ENCODE results near the gene STK38. TPM values are rescaled to one million over a fixed set of nuclear protein-coding genes. Genes with fewer than 3 reads are reported as not detected.
"Not testable (repeated sequence)": the region's sequence is repeated elsewhere in the genome, so short reads cannot be mapped to it uniquely, and the experiment has no call there.

The STK38 gene
- total RNA-seq, 4 donors from 2014 or later = 59.1 to 101 (median 86.4) TPM

DNA sequence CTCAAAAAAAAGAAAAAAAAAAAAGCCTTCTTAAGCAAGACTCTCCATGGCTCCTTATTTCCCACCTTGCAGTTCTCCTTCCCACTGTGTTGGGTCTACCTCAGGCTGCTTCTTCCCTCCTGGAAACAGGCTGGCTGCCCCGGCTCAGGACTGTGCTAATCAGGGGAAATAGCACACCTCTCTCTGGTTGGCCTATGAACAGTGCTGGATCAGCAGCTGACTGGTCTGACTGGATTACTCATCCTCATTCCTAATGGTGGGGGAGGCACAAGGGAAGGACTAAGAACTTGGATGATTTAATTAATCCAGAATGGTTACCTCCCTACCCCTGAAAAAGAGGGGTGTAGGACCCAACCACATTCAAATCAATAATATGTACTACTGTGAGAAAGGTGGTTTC lies 43.0 kb upstream of the STK38 start:
- intact Hi-C loops (cut with DNase I; ENCODE audit: low total_unique reads) (loop anchor here (5.0 kb wide), 1 partner anchor 43 kb away; the partner anchor contains the start of gene STK38), in situ Hi-C loops (cut with MboI; ENCODE audit: low pct_ligation_motif_present in 1 of 4, low pct_unique_long_range_greater_than_20kb in 1 of 4, low sequenced_read_pairs in 3 of 4) (loop anchor here in 2 of 4 donors (10.0 to 25.0 kb wide), 2 partner anchors 145 to 153 kb away; partner anchors contain the start of genes KCTD20 (in 2 of the 2) and PXT1 (in 2 of the 2))
- H3K27ac ChIP-seq = no peak overlapping the region
- H3K4me1 ChIP-seq = peaks cover 0 to 12% (median 7%) of the 10 kb centered on the region in 4 donors
- DNase-seq = no peak
- H3K27me3 ChIP-seq = no peaks in the 10 kb centered on the region
- H3K36me3 ChIP-seq = no peaks in the 10 kb centered on the region
- H3K9me3 ChIP-seq = no peaks in the 10 kb centered on the region
- TF ChIP-seq, protein P1, sequence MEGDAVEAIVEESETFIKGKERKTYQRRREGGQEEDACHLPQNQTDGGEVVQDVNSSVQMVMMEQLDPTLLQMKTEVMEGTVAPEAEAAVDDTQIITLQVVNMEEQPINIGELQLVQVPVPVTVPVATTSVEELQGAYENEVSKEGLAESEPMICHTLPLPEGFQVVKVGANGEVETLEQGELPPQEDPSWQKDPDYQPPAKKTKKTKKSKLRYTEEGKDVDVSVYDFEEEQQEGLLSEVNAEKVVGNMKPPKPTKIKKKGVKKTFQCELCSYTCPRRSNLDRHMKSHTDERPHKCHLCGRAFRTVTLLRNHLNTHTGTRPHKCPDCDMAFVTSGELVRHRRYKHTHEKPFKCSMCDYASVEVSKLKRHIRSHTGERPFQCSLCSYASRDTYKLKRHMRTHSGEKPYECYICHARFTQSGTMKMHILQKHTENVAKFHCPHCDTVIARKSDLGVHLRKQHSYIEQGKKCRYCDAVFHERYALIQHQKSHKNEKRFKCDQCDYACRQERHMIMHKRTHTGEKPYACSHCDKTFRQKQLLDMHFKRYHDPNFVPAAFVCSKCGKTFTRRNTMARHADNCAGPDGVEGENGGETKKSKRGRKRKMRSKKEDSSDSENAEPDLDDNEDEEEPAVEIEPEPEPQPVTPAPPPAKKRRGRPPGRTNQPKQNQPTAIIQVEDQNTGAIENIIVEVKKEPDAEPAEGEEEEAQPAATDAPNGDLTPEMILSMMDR (IDR thresholded peaks at IDR 0.05) = no peak
- TF ChIP-seq POLR2A (IDR thresholded peaks at IDR 0.05) (no peak), POLR2AphosphoS5 (IDR thresholded peaks at IDR 0.05) (no peak), EP300 (IDR thresholded peaks at IDR 0.05; ENCODE audit: low read depth) (no peak)
- WGBS, 2 donors (ENCODE audit: low coverage in 1 of 2) = 96% methylated on average over 1 of the region's 1 CpG; no CpG with 5 or more reads in 1 of the 2 donors
- H3K4me3 ChIP-seq = no peak overlapping the region

DNA sequence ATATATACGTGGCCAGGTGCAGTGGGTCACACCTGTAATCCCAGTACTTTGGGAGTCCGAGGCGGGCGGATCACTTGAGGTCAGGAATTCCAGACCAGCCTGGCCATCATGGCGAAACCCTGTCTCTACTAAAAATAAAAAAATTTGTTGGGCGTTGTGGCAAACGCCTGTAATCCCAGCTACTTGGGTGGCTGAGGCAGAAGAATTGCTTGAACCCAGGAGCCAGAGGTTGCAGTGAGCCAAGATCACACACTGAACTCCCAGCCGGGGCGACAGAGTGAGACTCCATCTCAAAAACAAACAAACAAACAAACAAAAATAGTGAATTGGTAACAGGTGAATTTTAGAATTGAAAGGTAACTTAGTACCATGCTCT lies 41.7 kb upstream of the STK38 start:
- in situ Hi-C loops (cut with MboI; ENCODE audit: low pct_ligation_motif_present in 1 of 4, low pct_unique_long_range_greater_than_20kb in 1 of 4, low sequenced_read_pairs in 3 of 4) = loop anchor here in 3 of 4 donors (10.0 to 25.0 kb wide), 2 partner anchors 152 to 164 kb away; partner anchors contain the start of genes KCTD20 (in 1 of the 3) and PXT1 (in 1 of the 3)
- H3K9me3 ChIP-seq; H3K36me3 ChIP-seq; H3K27me3 ChIP-seq; H3K4me3 ChIP-seq; intact Hi-C loops (cut with DNase I; ENCODE audit: low total_unique reads); H3K27ac ChIP-seq; DNase-seq: not testable (repeated sequence)
- WGBS, 2 donors (ENCODE audit: low coverage in 1 of 2) = 91 to 98% methylated on average over 7 to 9 of the region's 9 CpGs
- H3K4me1 ChIP-seq = peaks cover 0 to 12% (median 7%) of the 10 kb centered on the region in 4 donors

DNA sequence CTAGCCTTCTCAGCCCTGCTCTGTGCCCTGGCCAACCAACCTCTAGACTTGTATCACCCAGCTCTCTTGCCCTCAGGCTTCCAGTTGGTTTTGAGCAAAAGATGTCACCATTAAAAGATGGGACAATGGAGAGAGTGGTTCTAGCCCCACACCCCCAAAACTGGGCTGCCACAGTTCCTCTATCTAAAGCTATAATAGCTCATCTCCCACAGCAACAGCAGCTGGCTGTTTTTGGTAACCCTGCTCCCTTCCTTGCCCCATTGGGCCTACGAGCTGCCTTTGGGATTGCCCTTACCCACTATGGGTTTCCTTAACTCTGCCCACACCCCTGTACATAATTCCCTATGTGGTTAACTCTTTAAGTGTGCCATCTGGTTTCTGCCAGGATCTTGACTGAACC lies 39.3 kb upstream of the STK38 start:
- Histone ChIP-seq H3K27me3 (no peaks in the 10 kb centered on the region), H3K4me1 (no peaks in the 10 kb centered on the region), H3K27ac (no peak overlapping the region), H3K9me3 (no peaks in the 10 kb centered on the region), H3K36me3 (no peaks in the 10 kb centered on the region), H3K4me3 (no peak overlapping the region)
- WGBS, 2 donors (ENCODE audit: low coverage in 1 of 2) = 79 to 86% methylated on average over 1 of the region's 1 CpG
- intact Hi-C loops (cut with DNase I; ENCODE audit: low total_unique reads) (no loop called here), in situ Hi-C loops (cut with MboI; ENCODE audit: low pct_ligation_motif_present in 1 of 4, low pct_unique_long_range_greater_than_20kb in 1 of 4, low sequenced_read_pairs in 3 of 4) (loop anchor here in 3 of 4 donors (10.0 to 25.0 kb wide), 2 partner anchors 149 to 162 kb away; partner anchors contain the start of genes KCTD20 (in 1 of the 3) and PXT1 (in 1 of the 3))
- TF ChIP-seq POLR2A (IDR thresholded peaks at IDR 0.05) (no peak), EP300 (IDR thresholded peaks at IDR 0.05; ENCODE audit: low read depth) (no peak), POLR2AphosphoS5 (IDR thresholded peaks at IDR 0.05) (no peak)
- TF ChIP-seq, protein P1 (IDR thresholded peaks at IDR 0.05) = no peak
- DNase-seq = no peak

DNA sequence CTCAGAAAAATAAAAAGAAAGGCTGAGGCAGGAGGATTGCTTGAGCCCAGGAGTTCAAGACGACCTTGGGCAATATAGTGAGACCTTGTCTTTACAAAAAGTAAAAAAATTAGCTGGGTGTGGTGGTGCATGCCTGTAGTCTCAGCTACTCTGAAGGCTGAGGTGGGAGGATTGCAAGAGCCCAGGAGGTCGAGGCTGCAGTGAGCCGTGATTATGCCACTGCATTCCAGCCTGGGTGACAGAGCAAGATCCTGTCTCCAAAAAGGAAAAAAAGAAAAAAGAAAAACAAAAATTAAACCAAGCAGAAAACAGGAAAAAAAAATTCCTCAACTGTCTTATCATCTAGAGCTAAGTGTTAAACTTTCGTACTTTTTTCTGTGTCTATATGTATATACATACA lies 34.4 kb upstream of the STK38 start:
- Histone ChIP-seq H3K27me3 (no peaks in the 10 kb centered on the region), H3K27ac (no peak overlapping the region), H3K4me3 (no peak overlapping the region), H3K36me3 (no peaks in the 10 kb centered on the region), H3K9me3 (no peaks in the 10 kb centered on the region), H3K4me1 (peaks cover 10 to 22% (median 14%) of the 10 kb centered on the region in 4 donors)
- intact Hi-C loops (cut with DNase I; ENCODE audit: low total_unique reads) = no loop called here
- in situ Hi-C loops (cut with MboI; ENCODE audit: low pct_ligation_motif_present in 1 of 4, low pct_unique_long_range_greater_than_20kb in 1 of 4, low sequenced_read_pairs in 3 of 4) = loop anchor here in 3 of 4 donors (10.0 to 25.0 kb wide), 2 partner anchors 144 to 157 kb away; partner anchors contain the start of genes KCTD20 (in 1 of the 3) and PXT1 (in 1 of the 3)
- WGBS, 2 donors (ENCODE audit: low coverage in 1 of 2) = 63 to 87% methylated on average over 4 of the region's 4 CpGs
- no peak for TF ChIP-seq POLR2A (IDR thresholded peaks at IDR 0.05)
- no peak for TF ChIP-seq EP300 (IDR thresholded peaks at IDR 0.05; ENCODE audit: low read depth)
- TF ChIP-seq, protein P1 (IDR thresholded peaks at IDR 0.05) = no peak
- TF ChIP-seq POLR2AphosphoS5 (IDR thresholded peaks at IDR 0.05) = no peak
- no peak for DNase-seq
